Activated T-cell treated with anti-CD3 and anti-CD28 coated beads, Interleukin-2, amount 50 U/mL, for 1 hour (primary cell): ENCODE results near the gene SLC4A4.

Experiments used
- DNase-seq: peaks from one replicate; pipeline ENCODE4 v3.0.0-alpha.2; 2020

SLC4A4 gene

DNA sequence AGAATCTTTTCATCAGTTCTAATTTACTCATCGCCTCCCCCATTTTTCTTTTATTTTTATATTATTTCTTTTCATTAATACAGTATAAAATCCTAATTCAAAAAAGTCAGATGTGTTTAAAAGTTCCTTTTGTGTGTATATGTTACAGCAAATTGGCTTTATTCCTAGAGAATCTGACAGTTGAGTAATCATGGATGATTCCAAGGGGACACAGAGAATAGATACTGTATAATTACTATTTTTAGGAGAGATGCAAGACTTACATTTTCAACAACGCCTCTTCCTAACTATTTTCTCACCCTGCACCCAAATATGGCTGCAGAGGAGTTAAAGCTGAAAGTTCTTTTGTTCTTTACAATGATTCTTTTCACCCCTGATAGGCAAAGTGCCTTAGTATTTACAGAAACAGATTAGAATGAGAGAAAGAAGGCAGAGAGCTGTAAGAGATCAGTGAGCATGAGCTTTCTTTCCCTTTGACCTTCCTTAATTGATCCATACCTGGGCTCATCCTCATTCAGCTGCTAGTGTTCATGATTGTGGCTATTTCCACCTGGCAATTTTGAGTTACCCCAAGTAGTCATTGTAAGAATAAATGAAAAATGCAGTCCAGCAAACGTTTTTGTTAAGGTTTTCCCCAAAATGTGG lies 210.8 kb downstream of the SLC4A4 start:
- DNase-seq: no peak

DNA sequence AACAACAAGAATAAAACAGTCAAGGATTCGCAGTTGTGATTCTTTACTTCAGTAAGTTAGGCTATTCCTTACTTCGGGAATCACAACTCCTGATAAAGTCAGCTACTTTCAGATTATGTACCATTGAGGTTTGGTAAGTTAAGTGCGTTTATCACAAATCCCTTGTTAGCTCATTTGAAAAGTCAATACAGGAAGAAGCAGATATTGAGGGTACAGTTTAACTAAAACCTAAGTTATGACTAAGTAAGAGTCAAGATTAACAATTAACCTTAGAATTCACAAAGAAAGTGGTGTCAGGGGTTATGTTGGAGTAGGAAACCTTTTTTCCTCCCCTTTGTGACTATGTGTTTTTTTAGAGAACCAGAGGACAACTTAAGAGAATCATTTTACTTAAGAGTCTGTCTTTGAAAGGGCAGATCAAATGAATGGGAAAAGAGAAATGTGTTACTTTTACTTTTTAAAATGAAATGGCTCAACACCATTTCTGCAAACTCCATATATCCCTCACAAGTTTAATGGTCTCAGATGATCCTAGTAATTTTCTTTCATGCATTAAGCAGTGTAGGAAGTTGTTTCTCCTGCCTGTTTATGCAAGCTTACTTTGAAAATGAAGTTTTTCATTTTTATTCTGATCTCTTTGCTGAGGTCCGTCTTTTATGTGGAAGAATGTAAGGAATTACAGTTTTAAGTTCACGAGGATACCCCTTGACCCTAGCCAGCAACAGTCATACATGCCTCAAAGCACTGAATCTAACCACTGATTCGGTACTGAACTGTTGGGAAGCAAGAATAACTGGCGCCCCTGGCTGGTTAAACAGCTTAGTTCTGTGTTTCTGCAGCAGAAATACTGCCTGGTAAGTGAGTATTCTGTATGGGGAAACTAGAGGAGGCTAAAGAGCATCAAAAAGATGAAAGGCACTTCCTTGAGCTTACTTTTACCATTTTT lies 211.7 kb downstream of the SLC4A4 start:
- no peak for DNase-seq

DNA sequence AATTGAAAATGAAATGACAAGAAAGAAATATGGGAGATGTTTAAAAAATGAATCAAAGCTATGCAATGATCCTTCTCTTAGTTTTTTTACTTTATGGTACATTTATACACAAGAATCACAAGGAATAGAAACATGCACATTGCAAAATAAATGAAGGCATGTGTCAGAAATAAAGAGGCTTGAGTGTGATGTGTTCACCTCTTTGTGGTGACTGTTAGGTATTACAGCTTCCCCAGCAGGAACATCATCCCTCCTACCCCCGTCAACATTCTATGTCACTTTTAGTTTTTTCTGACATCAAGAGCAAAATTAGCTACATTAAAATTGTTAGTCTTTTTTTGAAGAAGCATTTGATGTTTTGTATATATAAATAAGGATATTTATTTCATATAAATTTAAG lies 214.8 kb downstream of the SLC4A4 start:
- no peak for DNase-seq

DNA sequence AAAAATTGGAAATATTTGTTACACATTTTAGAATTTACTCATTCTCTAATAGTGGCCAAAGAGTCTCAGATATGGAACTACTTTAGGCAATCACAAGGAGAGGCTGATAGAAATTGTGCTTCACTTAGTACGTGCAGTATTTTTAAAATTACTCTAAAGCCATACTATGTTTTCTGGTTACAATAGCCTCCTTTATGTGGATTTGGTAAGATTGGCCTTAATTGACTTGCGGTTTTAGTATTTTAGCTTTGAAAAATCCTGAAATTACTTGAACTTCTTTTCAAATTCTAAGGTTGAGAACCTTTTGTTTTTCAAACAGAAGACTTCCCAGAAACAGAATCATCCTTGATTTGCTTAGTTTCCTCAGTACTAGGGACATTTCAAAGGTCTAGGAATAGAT lies 215.2 kb downstream of the SLC4A4 start:
- DNase-seq: no peak

DNA sequence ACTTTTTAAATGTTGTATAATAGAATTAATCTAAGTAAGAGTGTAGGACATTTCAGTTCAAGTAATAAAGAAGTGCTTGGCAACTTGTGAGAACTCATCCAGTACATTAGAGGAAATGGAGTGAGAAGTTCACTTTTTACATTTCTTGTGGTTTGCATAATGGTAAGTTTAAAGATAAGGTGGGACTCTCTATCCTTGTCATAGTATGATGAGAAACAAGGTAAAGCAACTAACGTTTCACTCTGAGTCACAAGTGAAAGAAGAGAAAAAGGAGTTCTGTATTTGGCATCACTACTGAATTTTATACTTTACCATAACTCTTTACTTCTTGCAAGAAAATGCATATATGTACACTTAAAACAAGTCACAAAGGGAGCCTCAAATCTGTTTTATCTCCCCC lies 219.4 kb downstream of the SLC4A4 start:
- DNase-seq: no peak

DNA sequence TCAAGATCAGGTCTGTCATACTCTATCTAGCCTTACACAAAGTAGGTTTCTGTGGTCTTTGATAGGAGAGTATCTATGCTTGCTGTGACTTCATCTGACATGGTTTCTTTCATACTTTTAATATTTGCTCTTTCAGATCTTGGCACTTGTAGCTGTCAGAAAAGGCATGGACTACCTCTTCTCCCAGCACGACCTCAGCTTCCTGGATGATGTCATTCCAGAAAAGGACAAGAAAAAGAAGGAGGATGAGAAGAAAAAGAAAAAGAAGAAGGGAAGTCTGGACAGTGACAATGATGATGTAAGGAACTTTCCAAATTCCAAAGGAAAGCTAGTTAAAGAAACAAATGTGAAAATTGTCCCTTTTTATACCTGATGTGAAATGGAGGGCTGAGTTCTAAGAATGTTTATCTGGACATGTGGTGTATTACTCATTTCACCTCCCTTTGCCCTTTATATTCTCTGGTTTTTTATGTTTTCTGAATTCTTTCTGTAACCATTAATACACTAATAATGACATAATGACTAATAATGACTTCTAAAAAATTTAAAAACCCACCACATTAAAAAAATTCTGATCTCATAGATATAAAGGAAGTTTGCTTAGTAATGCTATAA lies 221.2 kb downstream of the SLC4A4 start:
- no peak for DNase-seq

DNA sequence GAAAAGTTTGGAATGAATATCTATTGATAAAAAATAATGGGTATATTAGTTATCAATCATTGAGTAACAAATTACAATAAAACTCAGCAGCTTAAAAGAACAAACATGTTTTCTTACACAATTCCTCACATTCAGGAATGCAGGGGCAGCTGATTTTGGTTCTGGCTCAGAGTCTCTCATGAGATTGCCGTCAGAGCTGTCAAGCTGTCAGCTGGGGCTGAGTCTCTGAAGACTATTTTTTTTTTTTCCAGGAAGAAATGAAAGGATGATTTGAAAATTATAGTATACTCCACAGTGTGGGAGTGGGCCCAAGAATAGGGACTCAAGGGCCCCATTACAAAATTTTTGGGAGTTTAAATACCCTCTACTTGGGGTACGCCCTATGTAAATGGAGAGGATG lies 226.0 kb downstream of the SLC4A4 start:
- DNase-seq: no peak

DNA sequence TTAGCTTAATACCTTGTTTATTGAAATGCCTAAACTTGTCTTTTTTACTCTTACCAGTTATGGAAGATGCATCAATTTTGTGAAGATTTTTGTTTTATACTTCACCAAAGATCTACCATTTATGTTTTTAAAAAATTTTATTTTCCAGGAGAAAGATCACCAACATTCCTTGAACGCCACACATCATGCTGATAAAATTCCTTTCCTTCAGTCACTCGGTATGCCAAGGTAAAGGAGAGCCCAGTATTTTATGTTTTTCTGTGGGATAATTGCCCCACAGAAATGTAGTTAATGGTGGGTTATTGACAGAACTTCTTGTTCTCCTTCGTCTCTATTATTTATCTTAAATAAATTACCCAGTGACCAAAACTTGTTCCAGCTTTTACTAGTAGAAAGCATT lies 228.0 kb downstream of the SLC4A4 start:
- no peak for DNase-seq

DNA sequence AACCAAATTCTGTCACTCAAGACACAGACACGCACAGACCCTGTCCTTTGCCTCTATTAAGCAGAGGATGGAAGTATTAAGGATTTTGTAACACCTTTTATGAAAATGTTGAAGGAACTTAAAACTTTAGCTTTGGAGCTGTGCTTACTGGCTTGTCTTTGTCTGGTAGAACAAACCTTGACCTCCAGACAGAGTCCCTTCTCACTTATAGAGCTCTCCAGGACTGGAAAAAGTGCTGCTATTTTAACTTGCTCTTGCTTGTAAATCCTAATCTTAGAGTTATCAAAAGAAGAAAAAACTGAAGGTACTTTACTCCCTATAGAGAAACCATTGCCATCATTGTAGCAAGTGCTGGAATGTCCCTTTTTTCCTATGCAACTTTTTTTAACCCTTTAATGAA lies 229.3 kb downstream of the SLC4A4 start:
- DNase-seq: no peak

DNA sequence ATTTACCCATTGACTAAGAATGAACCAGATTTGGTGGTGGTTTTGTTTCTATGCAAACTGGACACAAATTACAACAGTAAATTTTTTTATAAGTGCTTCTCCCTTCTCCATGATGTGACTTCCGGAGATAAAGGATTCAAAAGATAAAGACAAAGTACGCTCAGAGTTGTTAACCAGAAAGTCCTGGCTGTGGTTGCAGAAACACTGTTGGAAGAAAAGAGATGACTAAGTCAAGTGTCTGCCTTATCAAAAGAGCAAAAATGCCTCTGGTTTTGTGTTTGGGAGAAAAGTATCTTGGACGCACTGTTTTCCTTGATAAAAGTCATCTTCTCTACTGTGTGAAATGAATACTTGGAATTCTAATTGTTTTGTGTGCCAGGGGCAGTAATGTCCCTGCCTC lies 231.7 kb downstream of the SLC4A4 start:
- DNase-seq: no peak

DNA sequence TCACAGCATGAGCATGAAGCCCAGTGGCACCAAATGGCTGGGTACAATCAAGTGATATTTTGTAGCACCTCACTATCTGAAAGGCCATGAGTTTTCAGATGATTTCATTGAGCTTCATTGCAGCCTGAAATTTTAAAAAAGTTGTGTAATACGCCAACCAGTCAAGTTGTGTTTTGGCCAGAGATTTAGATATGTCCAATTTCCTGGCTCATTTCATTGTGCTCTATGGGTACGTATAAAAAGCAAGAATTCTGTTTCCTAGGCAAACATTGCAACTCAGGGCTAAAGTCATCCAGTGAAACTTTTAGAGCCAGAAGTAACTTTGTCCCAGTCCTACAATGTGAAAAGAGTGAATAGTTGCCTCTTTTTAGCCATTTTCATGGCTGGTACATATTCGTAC lies 232.5 kb downstream of the SLC4A4 start:
- DNase-seq: no peak

DNA sequence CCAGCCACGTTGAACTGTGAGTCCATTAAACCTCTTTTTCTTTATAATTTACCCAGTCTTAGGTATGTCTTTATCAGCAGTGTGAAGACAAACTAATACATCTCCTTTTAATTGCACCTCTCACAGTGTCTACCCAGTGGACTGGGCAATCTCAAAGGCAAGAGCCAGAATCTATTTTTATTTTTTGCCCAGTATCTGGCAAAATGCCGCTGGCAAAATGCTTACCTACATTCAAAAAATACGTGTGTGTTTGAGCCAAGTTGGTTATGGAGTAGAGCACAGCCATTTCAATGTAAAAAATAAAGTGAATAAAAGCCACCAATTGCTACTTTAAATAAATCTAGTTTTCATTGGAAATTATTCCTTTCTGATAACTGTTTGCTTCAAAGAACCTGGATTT lies 245.2 kb downstream of the SLC4A4 start:
- no peak for DNase-seq

DNA sequence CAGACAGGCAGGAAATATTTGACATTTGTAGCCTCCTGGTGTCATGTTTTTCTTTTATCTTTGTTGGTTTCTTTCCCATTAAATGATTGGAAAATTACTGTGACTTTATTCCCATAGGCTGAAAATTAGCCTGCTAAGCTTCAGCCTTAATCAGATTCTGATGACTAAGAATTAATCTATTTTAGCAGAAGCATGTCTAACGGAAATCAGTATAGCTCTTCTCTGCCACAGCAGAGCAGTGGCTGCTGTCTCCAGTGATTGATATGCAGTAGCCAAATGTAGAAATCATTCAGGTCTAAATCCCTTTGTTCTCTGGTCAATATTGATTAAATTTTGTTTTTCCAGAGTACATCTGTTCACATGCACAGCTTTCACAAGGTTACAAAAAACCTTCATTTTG lies 245.8 kb downstream of the SLC4A4 start:
- DNase-seq: no peak

DNA sequence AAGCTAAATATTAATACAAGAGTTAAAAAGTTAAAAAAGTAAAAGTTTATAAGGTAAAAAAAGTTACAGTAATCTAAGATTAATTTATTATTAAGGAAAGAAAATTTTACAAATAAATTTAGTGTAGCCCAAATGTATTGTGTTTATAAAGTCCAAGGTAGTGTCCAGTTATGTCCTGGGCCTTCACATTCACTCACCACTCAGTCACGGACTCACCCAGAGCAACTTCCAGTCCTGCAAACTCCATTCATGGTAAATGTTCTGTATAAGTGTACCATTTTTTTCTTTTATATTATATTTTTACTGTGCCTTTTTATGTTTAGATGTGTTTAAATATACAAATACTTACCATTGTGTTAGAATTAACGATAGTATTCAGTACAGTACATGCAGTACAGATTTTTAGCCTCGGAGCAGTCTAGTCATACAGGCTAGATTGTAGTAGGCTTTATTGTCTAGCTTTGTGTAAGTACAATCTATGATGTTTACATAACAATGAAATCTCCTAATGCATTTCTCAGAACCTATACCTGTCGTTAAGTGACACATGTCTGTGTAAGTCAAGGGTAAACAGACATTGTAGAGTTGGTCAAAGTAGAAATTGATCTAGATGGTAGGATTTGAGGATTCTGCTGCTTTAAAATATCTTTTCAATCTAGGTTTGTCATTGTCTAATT lies 247.4 kb downstream of the SLC4A4 start:
- DNase-seq: no peak

DNA sequence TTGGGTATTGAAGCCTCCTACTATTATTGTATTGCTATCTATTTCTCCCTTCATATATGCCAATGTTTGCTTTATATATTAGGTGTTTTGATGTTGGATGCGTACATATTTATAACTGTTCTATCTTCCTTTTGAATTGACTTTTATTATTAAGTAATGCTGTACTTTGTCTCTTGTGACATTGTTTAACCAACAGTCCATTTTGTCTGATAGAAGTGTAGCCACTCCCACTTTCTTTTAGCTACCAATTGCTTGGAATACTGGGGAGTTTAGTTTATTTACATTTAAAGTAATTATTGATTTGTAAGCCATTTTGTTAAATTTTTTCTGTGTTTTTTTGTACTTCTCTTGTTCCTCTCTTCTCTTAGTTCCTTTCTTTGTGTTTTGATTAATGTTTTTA lies 249.2 kb downstream of the SLC4A4 start:
- no peak for DNase-seq

DNA sequence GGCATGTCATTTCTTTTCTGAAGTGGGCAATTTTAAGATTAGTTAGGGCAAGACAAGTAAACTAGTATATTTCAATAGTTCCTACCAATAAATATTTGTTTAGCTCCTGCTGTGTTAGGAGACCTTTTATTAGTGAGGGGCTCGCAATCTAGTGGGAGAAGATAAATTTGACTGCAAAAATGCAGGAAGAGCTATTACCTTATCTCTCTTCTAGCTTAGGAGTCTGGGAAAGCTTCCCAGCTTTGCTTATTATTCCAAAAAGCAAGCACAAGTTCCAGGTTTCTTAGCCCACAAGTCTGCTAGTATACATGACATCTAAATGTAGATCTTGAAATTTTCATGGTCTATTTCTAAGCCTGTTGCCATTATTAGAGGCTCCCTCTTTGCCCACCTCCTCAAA lies 254.0 kb downstream of the SLC4A4 start:
- DNase-seq: no peak

DNA sequence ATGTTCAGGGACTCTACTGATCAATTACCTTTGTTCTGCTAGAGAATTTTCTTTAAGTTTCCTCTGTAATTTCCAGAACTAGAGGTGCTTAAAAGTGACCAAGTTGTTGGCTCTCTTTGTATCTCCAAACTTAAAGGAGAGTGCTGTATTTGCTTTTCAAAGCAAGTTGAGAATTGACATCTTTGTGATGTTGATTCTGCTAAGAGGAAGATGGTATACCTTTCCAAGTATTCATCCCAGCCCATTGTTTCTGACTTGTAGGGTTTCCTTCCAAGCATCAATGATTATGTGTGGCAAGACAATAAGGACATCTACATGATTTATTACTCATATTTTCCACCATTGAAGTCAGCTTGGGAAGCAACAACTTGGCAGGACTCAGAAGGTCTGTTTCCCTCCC lies 254.5 kb downstream of the SLC4A4 start:
- DNase-seq: no peak

DNA sequence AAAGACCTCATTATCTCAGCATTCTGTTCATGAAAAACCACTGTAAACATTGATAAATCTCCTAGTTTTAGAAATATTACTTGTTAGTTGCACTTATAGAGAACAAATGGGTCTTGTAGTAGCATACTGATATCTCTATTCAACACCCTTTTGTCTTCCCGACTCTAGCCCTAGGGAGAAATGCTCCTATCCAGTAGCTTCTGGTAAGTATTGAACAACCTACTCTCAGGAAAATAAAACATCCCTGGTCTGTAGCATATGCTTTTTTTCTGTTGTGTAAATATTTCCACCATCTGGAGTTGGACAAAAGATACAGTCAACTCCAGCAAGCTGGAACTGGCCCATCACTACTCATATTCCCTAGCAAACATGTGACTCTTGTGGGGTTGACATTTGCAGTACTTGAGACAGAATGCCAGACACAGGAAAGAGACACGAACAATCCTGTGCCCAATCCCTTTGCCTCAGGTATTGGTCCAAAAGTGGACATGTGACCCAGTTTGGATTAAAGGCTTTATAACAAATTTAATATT lies 256.8 kb downstream of the SLC4A4 start:
- DNase-seq: no peak

DNA sequence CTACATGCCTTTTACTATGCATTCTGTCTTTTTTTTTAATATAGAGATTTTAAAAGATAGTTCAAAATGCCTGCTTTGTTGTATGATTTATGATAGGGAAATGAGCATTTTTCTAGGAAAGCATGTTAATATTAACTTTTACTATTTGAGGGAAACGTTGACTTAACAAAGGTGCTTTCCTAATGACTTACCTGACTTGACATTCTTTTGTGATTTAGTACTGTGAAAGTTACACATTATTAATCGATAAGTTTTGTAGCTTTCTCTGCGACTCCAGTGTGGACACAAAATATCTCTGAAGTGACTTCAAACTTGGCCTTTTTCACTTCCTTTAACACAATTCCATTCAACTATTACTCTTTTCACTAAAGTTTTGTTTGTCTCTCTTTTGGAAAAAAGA lies 260.8 kb downstream of the SLC4A4 start:
- no peak for DNase-seq

DNA sequence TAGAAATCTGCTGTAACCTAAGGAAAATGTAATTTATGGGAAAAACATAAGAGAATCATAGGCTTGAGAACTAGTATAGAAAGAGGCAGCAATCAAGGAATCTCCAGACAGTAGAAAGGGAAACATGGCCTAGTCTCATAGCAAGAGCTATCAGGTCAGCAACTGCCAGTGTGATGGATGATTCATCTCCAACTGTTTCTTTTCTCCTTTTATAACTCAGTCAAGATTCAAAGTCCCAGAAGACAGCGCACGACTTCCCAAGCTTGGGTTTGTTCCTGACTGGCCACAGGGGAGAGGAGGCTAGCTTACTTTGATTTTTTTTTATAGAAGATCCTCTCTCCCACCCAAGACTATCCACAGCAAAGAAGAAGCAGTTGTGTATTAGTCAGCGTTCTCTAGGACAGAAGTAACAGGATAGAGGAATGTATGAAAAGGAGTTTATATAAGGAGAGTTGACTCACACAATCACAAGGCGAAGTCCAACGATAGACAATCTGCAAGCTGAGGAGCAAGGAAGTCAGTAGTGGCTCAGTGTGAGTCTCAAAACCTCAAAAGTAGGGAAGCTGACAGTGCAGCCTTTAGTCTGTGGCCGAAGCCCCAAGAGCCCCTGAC lies 263.6 kb downstream of the SLC4A4 start:
- no peak for DNase-seq

DNA sequence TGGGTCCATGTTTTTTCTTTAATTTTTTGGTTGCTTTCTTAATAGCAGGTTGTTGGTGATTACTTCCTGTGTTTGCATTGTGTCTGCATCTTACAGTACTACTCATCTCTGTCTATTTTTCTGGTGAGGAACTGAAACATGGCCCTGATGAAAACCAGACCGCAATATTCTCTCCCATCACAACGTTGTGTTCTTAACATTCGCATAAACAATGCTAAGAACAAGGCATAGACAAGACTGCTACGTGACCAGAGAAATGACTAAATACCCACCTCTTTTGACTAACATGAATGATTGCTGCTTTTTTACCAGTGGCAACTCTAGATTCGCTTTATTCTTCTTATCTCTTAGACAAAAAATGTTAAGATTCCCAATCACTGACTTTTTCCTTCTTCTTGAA lies 266.0 kb downstream of the SLC4A4 start:
- DNase-seq: no peak

DNA sequence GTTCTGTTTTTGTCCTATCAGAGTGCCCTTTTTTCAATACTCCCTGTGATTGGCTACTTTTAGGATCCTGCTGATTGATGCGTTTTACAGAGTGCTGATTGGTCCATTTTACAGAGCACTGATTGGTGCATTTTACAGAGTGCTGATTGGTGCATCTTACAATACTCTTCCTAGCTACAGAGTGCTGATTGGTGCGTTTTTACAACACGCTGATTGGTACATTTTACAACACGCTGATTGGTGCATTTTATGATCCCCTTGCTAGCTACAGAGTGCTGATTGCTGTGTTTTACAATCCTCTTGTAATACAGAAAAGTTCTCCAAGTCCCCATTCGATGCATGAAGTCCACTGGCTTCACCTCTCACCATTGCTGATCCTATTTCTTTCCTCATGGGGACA lies 268.3 kb downstream of the SLC4A4 start:
- DNase-seq: no peak
